ENCODE data around the gene MTX3. TPM values are rescaled to one million over a fixed set of nuclear protein-coding genes. Genes with fewer than 3 reads are reported as not detected.

The MTX3 gene
- total RNA-seq, 1 donor from 2014 or later: 14.9 TPM

DNA sequence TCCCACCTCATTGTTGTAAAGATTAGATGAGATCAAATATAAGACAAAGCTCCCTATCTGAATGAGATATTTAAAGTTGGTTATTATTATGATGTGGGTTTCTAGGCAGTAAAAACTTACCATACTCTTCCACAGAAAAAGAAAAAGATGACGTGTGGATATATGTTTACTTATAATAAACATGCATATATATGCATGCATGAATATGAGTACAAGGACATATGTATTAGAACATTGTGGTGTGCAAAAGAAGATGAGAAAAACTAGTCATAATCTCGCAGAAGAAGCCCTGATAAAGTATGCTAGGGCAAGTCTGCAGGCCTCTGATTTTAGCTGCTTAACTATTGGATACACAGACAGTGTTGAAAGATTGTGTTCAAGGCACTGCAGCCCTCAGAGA, 34.0 kb upstream of the MTX3 start:
- Histone ChIP-seq H3K27me3 (no peaks in the 10 kb centered on the region), H3K9me3 (no peaks in the 10 kb centered on the region), H3K4me3 (no peak overlapping the region), H3K36me3 (no peaks in the 10 kb centered on the region), H3K27ac (no peak overlapping the region), H3K4me1 (no peaks in the 10 kb centered on the region)
- ATAC-seq (no peak), DNase-seq (no peak)
- TF ChIP-seq CTCF (IDR thresholded peaks at IDR 0.05): no peak
- intact Hi-C loops (cut with DNase I): no loop called here

DNA sequence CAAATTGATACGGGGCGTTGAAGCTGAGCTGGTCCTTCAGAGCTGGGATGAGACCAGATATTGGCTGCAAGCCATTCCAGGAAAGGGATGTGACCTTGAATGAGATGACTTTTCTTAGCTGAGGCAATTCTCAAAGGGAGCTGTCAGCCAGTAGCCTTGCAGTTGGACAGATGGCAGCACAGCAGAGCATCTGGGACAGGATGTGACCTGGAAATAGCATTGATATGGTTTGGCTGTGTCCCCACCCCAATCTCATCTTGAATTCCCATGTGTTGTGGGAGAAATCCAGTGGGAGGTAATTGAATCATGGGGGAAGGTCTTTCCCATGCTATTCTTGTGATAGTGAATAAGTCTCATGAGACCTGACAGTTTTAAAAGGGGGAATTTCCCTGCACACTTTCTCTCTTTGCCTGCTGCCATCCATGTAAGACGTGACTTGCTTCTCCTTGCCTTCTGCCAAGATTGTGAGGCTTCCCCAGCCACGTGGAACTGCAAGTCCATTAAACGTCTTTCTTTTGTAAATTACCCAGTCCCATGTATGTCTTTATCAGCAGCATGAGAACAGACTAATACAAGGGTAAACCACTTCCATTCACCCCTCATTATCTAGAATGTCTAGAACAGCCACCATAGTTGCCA, 19.8 kb upstream of the MTX3 start:
- Histone ChIP-seq H3K9me3 (no peaks in the 10 kb centered on the region), H3K4me3 (no peak overlapping the region), H3K27me3 (no peaks in the 10 kb centered on the region), H3K36me3 (no peaks in the 10 kb centered on the region), H3K27ac (no peak overlapping the region), H3K4me1 (no peaks in the 10 kb centered on the region)
- TF ChIP-seq CTCF (IDR thresholded peaks at IDR 0.05): no peak
- intact Hi-C loops (cut with DNase I): no loop called here
- no peak for ATAC-seq
- no peak for DNase-seq

DNA sequence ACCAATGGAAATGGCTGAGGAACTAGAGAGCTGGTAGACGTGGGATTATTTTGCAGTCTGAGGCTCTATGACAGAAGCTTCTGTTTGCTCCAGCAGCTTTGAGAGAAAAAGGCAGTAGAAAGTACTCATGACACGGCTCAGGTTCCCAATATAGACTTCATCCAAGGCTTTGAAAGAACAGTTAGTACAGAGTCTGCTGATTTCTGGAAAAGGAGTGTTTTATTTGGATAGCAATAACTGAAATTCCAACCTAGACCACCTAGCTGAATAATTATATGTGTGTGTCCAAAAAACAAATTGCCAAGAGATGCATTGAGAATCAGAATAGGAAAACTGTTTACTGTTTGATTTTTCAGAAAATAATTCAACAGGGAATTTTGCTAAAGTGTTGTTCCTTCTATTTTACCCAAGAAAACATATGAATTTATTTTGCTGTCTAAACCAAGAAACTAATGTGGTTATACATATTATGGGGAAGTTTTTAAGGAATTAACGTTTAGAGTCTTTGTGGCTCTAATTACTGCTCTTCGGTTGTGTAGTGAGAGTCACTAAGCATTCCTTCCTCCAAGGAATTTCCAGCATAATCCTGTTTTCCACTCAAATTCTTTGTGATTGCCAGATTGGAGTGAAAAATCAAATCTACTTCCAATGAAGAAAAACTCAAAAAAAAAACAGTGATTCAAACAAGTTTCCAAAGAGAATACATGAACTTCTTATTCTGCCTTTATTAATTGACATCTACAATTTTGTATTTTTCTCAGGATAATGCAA, 18.1 kb upstream of the MTX3 start:
- no peak overlapping the region for H3K27ac ChIP-seq
- no peak overlapping the region for H3K4me3 ChIP-seq
- ATAC-seq (no peak), DNase-seq (no peak)
- intact Hi-C loops (cut with DNase I): no loop called here
- no peaks in the 10 kb centered on the region for H3K27me3 ChIP-seq
- no peaks in the 10 kb centered on the region for H3K4me1 ChIP-seq
- H3K36me3 ChIP-seq: no peaks in the 10 kb centered on the region
- H3K9me3 ChIP-seq: no peaks in the 10 kb centered on the region
- TF ChIP-seq CTCF (IDR thresholded peaks at IDR 0.05): no peak

- Histone ChIP-seq H3K9me3 (no peaks in the 10 kb centered on the region), H3K4me1 (no peaks in the 10 kb centered on the region), H3K27ac (no peak overlapping the region), H3K4me3 (no peak overlapping the region), H3K36me3 (no peaks in the 10 kb centered on the region), H3K27me3 (no peaks in the 10 kb centered on the region)
- TF ChIP-seq CTCF (IDR thresholded peaks at IDR 0.05): no peak
- intact Hi-C loops (cut with DNase I): no loop called here
- no peak for DNase-seq
- no peak for ATAC-seq
Observed at GRCh38 chr5:80002677-80003076, 11.6 kb upstream of the MTX3 start.

DNA sequence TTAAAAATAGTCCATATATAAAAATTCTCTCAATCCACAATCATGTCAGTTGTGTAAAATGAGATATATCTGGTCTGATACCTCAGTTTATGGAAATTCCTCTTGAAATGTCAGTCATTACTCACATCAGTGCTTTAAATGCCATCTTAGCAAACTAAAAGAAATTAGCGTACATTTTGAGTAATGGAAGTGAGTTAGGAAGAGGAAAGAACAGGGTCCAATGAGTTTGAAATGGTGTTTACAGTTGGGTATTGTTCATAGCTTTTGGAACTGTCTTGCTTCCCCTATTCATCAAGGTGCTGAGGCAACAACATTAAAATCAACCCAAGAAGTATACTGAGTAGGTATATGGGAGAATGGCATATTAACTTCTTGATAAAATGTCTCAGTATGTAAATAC, 8.7 kb upstream of the MTX3 start:
- H3K27ac ChIP-seq: no peak overlapping the region
- ATAC-seq (no peak), DNase-seq (no peak)
- no peak overlapping the region for H3K4me3 ChIP-seq
- H3K9me3 ChIP-seq: no peaks in the 10 kb centered on the region
- H3K36me3 ChIP-seq: no peaks in the 10 kb centered on the region
- H3K27me3 ChIP-seq: no peaks in the 10 kb centered on the region
- TF ChIP-seq CTCF (IDR thresholded peaks at IDR 0.05): no peak
- intact Hi-C loops (cut with DNase I): no loop called here
- no peaks in the 10 kb centered on the region for H3K4me1 ChIP-seq
